GM12878 (cell line): ENCODE data around the gene RAB11A. TPM values are rescaled to one million over a fixed set of nuclear protein-coding genes. Genes with fewer than 3 reads are reported as not detected.

Experiments
- ATAC-seq: fragments of 200-7000 bp; cut with Tn5 transposase; 3 replicates; pipeline ENCODE4 v1.9.1; 2020; ENCODE audit warnings: mild to moderate bottlenecking, moderate library complexity
- BruUV-seq: library from RNA; stranded (reverse); fragments of 400-500 nt; replicated peaks from 2 replicates; lab custom pipeline; 2021; lab: Mats Ljungman, UMichigan
- CTCF ChIA-PET: fragments of 300-600 bp; sonication (Branson Sonifier 250); formaldehyde crosslinking; extraction: SDS; loops from one replicate; lab custom pipeline; 2021; ENCODE audit warnings: inconsistent platforms; lab: Yijun Ruan, JAX
- POLR2A ChIA-PET: fragments of 350-600 bp; formaldehyde crosslinking; extraction: SDS; loops from one replicate; lab custom pipeline; 2021; ENCODE audit warnings: inconsistent platforms; lab: Charles Lee
- RAD21 ChIA-PET: fragments of 300-600 bp; sonication (Branson Sonifier 250); formaldehyde crosslinking; loops from one replicate; lab custom pipeline; 2023; ENCODE audit warnings: antibody characterized with exemption; ENCODE audit not compliant: unreplicated experiment; lab: Charles Lee
- SMC1A ChIA-PET: fragments of 300-600 bp; sonication (Branson Sonifier 250); formaldehyde crosslinking; loops from one replicate; lab custom pipeline; 2023; ENCODE audit not compliant: unreplicated experiment, uncharacterized antibody; lab: Charles Lee
- DNase-seq: peaks from one replicate; pipeline ENCODE4 v3.0.0-alpha.2; 2011; ENCODE audit warnings: low read depth, low spot score
- FAIRE-seq: peaks from 3 replicates; lab custom pipeline; 2011; peaks lifted over from hg19 to GRCh38; lab: Jason Lieb, UNC
- H2AFZ ChIP-seq: 2 replicates; pipeline ENCODE4 v1.6.0; 2011; ENCODE audit warnings: low read depth, low read length, control low read depth; ENCODE audit not compliant: control insufficient read depth
- H3K27ac ChIP-seq: 2 replicates; pipeline ENCODE4 v1.5.1; 2011; ENCODE audit warnings: control low read depth; ENCODE audit not compliant: control insufficient read depth, insufficient read depth
- H3K27me3 ChIP-seq, 2 experiments: replicated peaks in 1 of 2; 2 replicates each; pipeline versions ENCODE4 v1.6.0 to v1.6.1; 2011; ENCODE audit warnings: low read length in 1 of 2; ENCODE audit not compliant: control insufficient read depth in 2 of 2, insufficient read depth in 2 of 2
- H3K36me3 ChIP-seq, 2 experiments: 2 replicates each; pipeline ENCODE4 v1.5.1; 2011; ENCODE audit warnings: low read length in 1 of 2; ENCODE audit not compliant: control insufficient read depth in 2 of 2, insufficient read depth in 2 of 2
- H3K4me1 ChIP-seq: 2 replicates; pipeline ENCODE4 v1.6.1; 2011; ENCODE audit warnings: mild to moderate bottlenecking, low read length, moderate library complexity, mixed read lengths; ENCODE audit not compliant: control insufficient read depth, insufficient read depth
- H3K4me2 ChIP-seq: 2 replicates; pipeline ENCODE4 v1.6.0; 2011; ENCODE audit warnings: control low read depth; ENCODE audit not compliant: control insufficient read depth, insufficient read depth
- H3K4me3 ChIP-seq: fragments of 200-600 bp; sonication (generic); 2 replicates; pipeline ENCODE4 v1.5.1; 2016
- H3K79me2 ChIP-seq: 2 replicates; pipeline ENCODE4 v1.6.0; 2011; ENCODE audit warnings: low read length; ENCODE audit not compliant: control insufficient read depth, insufficient read depth
- H3K9ac ChIP-seq: 2 replicates; pipeline ENCODE4 v1.8.0; 2011; ENCODE audit warnings: low read length, control low read depth, mixed read lengths; ENCODE audit not compliant: control insufficient read depth, insufficient read depth
- H3K9me3 ChIP-seq: replicated peaks from 3 replicates; pipeline ENCODE4 v1.5.1; 2011; ENCODE audit warnings: mild to moderate bottlenecking, low read length; ENCODE audit not compliant: control insufficient read depth, insufficient read depth
- H4K20me1 ChIP-seq: 2 replicates; pipeline ENCODE4 v1.6.0; 2011; ENCODE audit not compliant: control insufficient read depth, insufficient read depth
- ATF7 ChIP-seq: fragments of 450-650 bp; IDR thresholded peaks from 2 replicates; pipeline ENCODE4 v1.6.1; 2016; ENCODE audit warnings: low read depth, mild to moderate bottlenecking
- CBX3 ChIP-seq: fragments of 200-600 bp; sonication (generic); IDR thresholded peaks from 2 replicates; pipeline ENCODE4 v1.6.1; 2016; ENCODE audit warnings: low read depth, borderline replicate concordance
- CEBPB ChIP-seq, 2 experiments: fragments of 150-350 bp in 1 of 2; IDR thresholded peaks; 2 replicates each; pipeline ENCODE4 v1.6.1; 2012 to 2014; ENCODE audit warnings: low read depth in 2 of 2, low read length in 2 of 2, borderline replicate concordance in 1 of 2, inconsistent platforms in 1 of 2
- CHD4 ChIP-seq: fragments of 200-600 bp; sonication (generic); IDR thresholded peaks from 2 replicates; pipeline ENCODE4 v1.6.1; 2016; ENCODE audit warnings: mild to moderate bottlenecking
- CTCF ChIP-seq, 3 experiments: IDR thresholded peaks in 2 of 3; conservative IDR thresholded peaks in 1 of 3; 2 replicates each; pipeline ENCODE4 v1.5.1; 2011; ENCODE audit warnings: low read depth in 3 of 3, low read length in 3 of 3, mild to moderate bottlenecking in 3 of 3, control low read depth in 2 of 3, moderate library complexity in 2 of 3, inconsistent platforms in 1 of 3, mixed read lengths in 1 of 3; ENCODE audit not compliant: control insufficient read depth in 2 of 3, insufficient read depth in 1 of 3; ENCODE audit errors: extremely low read depth in 1 of 3
- FOXM1 ChIP-seq: IDR thresholded peaks from 2 replicates; pipeline ENCODE4 v1.6.1; 2012; ENCODE audit warnings: low read depth, mild to moderate bottlenecking, inconsistent platforms, low read length, moderate library complexity
- HDAC2 ChIP-seq: fragments of 200-600 bp; sonication (generic); IDR thresholded peaks from 2 replicates; pipeline ENCODE4 v1.6.1; 2017
- IKZF2 ChIP-seq, 2 experiments: fragments of 450-650 bp; IDR thresholded peaks; 2 replicates each; pipeline ENCODE4 v1.6.1; 2017; ENCODE audit warnings: mild to moderate bottlenecking in 2 of 2, moderate library complexity in 2 of 2
- IRF4 ChIP-seq: IDR thresholded peaks from 2 replicates; pipeline ENCODE4 v1.6.1; 2011; ENCODE audit warnings: low read depth, low read length
- MLLT1 ChIP-seq: fragments of 450-650 bp; IDR thresholded peaks from 2 replicates; pipeline ENCODE4 v1.6.1; 2016; ENCODE audit warnings: mild to moderate bottlenecking
- NR2C1 ChIP-seq: fragments of 450-650 bp; IDR thresholded peaks from 2 replicates; pipeline ENCODE4 v1.6.1; 2017; ENCODE audit warnings: antibody characterized with exemption, mild to moderate bottlenecking, moderate library complexity
- NR2C2 ChIP-seq: IDR thresholded peaks from 2 replicates; pipeline ENCODE4 v1.6.1; 2011; ENCODE audit warnings: borderline replicate concordance, low read depth; ENCODE audit not compliant: control insufficient read depth, insufficient read length
- PAX8 ChIP-seq: fragments of 450-650 bp; IDR thresholded peaks from 2 replicates; pipeline ENCODE4 v1.6.1; 2017; ENCODE audit warnings: mild to moderate bottlenecking, moderate library complexity
- RAD21 ChIP-seq: IDR thresholded peaks from 2 replicates; pipeline ENCODE4 v1.6.1; 2011; ENCODE audit warnings: mild to moderate bottlenecking, low read depth, low read length, moderate library complexity; ENCODE audit not compliant: insufficient read depth
- SIX5 ChIP-seq: IDR thresholded peaks from 2 replicates; pipeline ENCODE4 v1.6.1; 2011; ENCODE audit warnings: mild to moderate bottlenecking, low read depth, low read length, moderate library complexity; ENCODE audit not compliant: severe bottlenecking
- SMAD5 ChIP-seq: IDR thresholded peaks from 2 replicates; pipeline ENCODE4 v1.6.1; 2016; ENCODE audit warnings: antibody characterized with exemption, low read depth
- SPI1 ChIP-seq: IDR thresholded peaks from 2 replicates; pipeline ENCODE4 v1.6.1; 2011; ENCODE audit warnings: low read depth, mild to moderate bottlenecking, low read length, moderate library complexity, borderline replicate concordance; ENCODE audit not compliant: insufficient read depth
- SREBF1 ChIP-seq: IDR thresholded peaks from 2 replicates; pipeline ENCODE4 v1.6.1; 2012; ENCODE audit warnings: mild to moderate bottlenecking, low read length
- SRF ChIP-seq, 2 experiments: IDR thresholded peaks; 2 replicates each; pipeline ENCODE4 v1.6.1; 2011; ENCODE audit warnings: low read depth in 2 of 2, low read length in 2 of 2, mild to moderate bottlenecking in 1 of 2, moderate library complexity in 1 of 2
- TBL1XR1 ChIP-seq: IDR thresholded peaks from 2 replicates; pipeline ENCODE4 v1.6.1; 2012; ENCODE audit warnings: low read depth, low read length, improper control_type of control experiment
- YY1 ChIP-seq: IDR thresholded peaks from 2 replicates; pipeline ENCODE4 v1.6.1; 2011; ENCODE audit warnings: low read depth, mild to moderate bottlenecking, low read length
- ZNF217 ChIP-seq: fragments of 450-650 bp; IDR thresholded peaks from 2 replicates; pipeline ENCODE4 v1.6.1; 2017; ENCODE audit warnings: antibody characterized with exemption, mild to moderate bottlenecking
- ZNF24 ChIP-seq: fragments of 450-650 bp; IDR thresholded peaks from 2 replicates; pipeline ENCODE4 v1.6.1; 2017; ENCODE audit warnings: antibody characterized with exemption, mild to moderate bottlenecking
- WGBS: methylation state at CpG from one replicate; pipeline ENCODE4 v1.1.6; 2016; ENCODE audit warnings: low lambda C conversion rate; ENCODE audit not compliant: insufficient replicate concordance, insufficient coverage; ENCODE audit errors: missing lambda C conversion rate; 5-methylcytosine and 5-hydroxymethylcytosine counted together
- in situ Hi-C: fragments of 300-500 bp; cut with MboI; formaldehyde crosslinking; loops from 9 replicates; pipeline ENCODE4 v1.14.3; 2018; ENCODE audit warnings: mixed read lengths
- intact Hi-C: fragments of 100-400 bp; cut with micrococcal nuclease; formaldehyde crosslinking; loops from one replicate; pipeline ENCODE4 v1.14.2; 2022; ENCODE audit not compliant: unreplicated experiment
- polyA plus RNA-seq, 11 experiments: library from polyadenylated mRNA; depleted of rRNA in 4 of 11; unstranded in 6 of 11; stranded (reverse) in 5 of 11; fragments of >200 nt; fragmentation: Nextera tagmentation in 4 of 11; fragmentation: Illumina TruSeq in 1 of 11; extraction: Ambion mirVana in 4 of 11; extraction: Trizol in 1 of 11; gene quantifications; 1 replicate in 1 of 11; 2 replicates in 10 of 11; pipeline versions ENCODE4 v1.2.1 to v1.2.3, GENCODE V29; 2011 to 2016; ENCODE audit warnings: inconsistent platforms in 2 of 11, missing spikeins in 2 of 11, low read depth in 1 of 11
- total RNA-seq, 4 experiments: library from RNA; depleted of rRNA in 3 of 4; stranded (reverse); fragments of >200 nt in 3 of 4; fragmentation: Illumina TruSeq in 1 of 4; extraction: Trizol in 1 of 4; gene quantifications; 2 replicates each; pipeline versions ENCODE4 v1.2.1 to v1.2.3, GENCODE V29; 2013 to 2021

The RAB11A gene
- total and polyA plus RNA-seq, 10 of the 15 experiments (the other 5 are each of a cell fraction or from before 2014, with no cell fraction given) = 128 to 387 (median 224) TPM

- Histone ChIP-seq H3K9ac (0 out of 2 replicates have a peak overlapping the region, but pooled peaks have one; percentile 7), H3K4me2 (no peak overlapping the region), H3K9me3 (no peaks in the 10 kb centered on the region), H3K4me1 (peaks cover 13% of the 10 kb centered on the region), H2AFZ (peak overlapping the region; percentile 84), H3K4me3 (no peak overlapping the region), H3K27ac (no peak overlapping the region), H4K20me1 (no peaks in the 10 kb centered on the region), H3K79me2 (no peaks in the 10 kb centered on the region), H3K36me3 (no peaks in the 10 kb centered on the region), H3K27me3 (no peaks in the 10 kb centered on the region)
- RAD21 ChIA-PET = interaction anchor here (0.5 to 2.3 kb wide), 8 partner anchors 19 to 327 kb away, joined by 3 to 15 read pairs (median 4); no protein-coding TSS in a partner anchor
- no peak for DNase-seq
- ATAC-seq = peak; percentile 97
- no TSS peak for BruUV-seq
- FAIRE-seq = peak; percentile 95
- in situ Hi-C loops (no loop called here), intact Hi-C loops (no loop called here)
- SMC1A ChIA-PET = interaction anchor here (0.6 to 1.4 kb wide), 12 partner anchors 12 to 253 kb away, joined by 3 to 6 read pairs (median 3); no protein-coding TSS in a partner anchor
- POLR2A ChIA-PET = interaction anchor here (0.6 kb wide), 1 partner anchor 8 kb away, joined by 3 read pairs; no protein-coding TSS in a partner anchor
- CTCF ChIA-PET = interaction anchor here (0.6 to 3.8 kb wide), 35 partner anchors 10 to 545 kb away, joined by 3 to 17 read pairs (median 4); partner anchors contain the start of gene INTS14
- 42% methylated on average over 1 of the region's 1 CpG for WGBS
- TF ChIP-seq YY1 = peak; percentile 72
- no peak for TF ChIP-seq ZNF24
- TF ChIP-seq IRF4 = peak; percentile 37; the same call in 1 of the 2 replicates
- no peak for TF ChIP-seq NR2C2
- no peak for TF ChIP-seq HDAC2
- TF ChIP-seq SREBF1 = no peak
- no peak for TF ChIP-seq NR2C1
- TF ChIP-seq ZNF217 = no peak
- peak in 1 of 2 experiments; percentile 55; a peak in 1 of 4 replicates for TF ChIP-seq SRF (IDR thresholded peaks at IDR 0.05; ENCODE audit: low read depth in 2 of 2, low read length in 2 of 2)
- no peak for TF ChIP-seq CEBPB (IDR thresholded peaks at IDR 0.05; ENCODE audit: borderline replicate concordance in 1 of 2, low read depth in 2 of 2, low read length in 2 of 2)
- TF ChIP-seq TBL1XR1 = no peak
- TF ChIP-seq ATF7 = no peak
- TF ChIP-seq MLLT1 = no peak
- TF ChIP-seq IKZF2 (IDR thresholded peaks at IDR 0.05) = no peak
- peak; percentile 38 to 64 (median 54); a peak in 5 of 6 replicates for TF ChIP-seq CTCF (IDR thresholded peaks at IDR 0.05 in 2 of 3, conservative IDR thresholded peaks at IDR 0.05 in 1 of 3; ENCODE audit: control insufficient read depth in 2 of 3, extremely low read depth in 1 of 3, insufficient read depth in 1 of 3, low read depth in 3 of 3, low read length in 3 of 3)
- TF ChIP-seq SIX5 = no peak
- no peak for TF ChIP-seq PAX8
- peak; percentile 54 for TF ChIP-seq RAD21
- no peak for TF ChIP-seq FOXM1
- no peak for TF ChIP-seq SMAD5
- no peak for TF ChIP-seq CHD4
- no peak for TF ChIP-seq SPI1
- no peak for TF ChIP-seq CBX3
Observed at GRCh38 chr15:65862682-65863081, 6.6 kb upstream of the RAB11A start.
